GM12875 (cell line): ENCODE results near the gene IL17RD.

ENCODE experiments used
- H3K4me3 ChIP-seq: one replicate; pipeline ENCODE4 v1.5.1; 2011; ENCODE audit warnings: low read depth, low read length, control low read depth
- CTCF ChIP-seq: IDR thresholded peaks from 2 replicates; pipeline ENCODE4 v1.5.1; 2011; ENCODE audit warnings: low read depth, mild to moderate bottlenecking, control low read depth, inconsistent platforms, low read length, moderate library complexity, borderline replicate concordance; ENCODE audit not compliant: insufficient read depth

The IL17RD gene

GRCh38 chr3:57094575-57094974 is 70.6 kb downstream of the IL17RD start:
- no peak overlapping the region for H3K4me3 ChIP-seq
- no peak for TF ChIP-seq CTCF

DNA sequence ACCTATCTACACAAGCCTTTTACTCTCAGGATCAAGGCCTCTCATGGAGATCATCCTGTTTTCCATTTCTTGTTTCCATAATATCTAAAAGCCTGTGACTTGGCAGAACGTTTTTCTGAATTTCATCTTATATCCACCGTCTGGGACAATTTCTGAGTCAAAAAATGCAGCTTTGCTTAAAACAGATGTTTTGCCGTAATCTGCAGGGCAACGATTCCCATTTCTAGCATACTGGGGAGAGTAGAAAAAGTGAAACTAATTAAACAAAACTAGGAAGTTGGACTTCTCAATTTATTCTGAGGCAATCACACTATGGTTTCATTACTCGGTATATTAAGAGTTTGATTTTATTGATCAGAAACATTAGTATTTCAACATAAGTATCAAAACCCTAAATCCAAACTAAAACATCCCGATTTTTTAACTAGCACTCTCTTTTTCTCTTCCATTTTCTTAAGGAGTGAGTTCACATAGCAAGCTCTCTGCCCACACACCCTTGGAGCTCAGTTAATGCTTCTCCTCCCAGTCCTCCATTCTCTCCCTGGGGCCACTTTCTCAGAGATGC is 71.1 kb downstream of the IL17RD start:
- H3K4me3 ChIP-seq, result no peak overlapping the region
- TF ChIP-seq CTCF, result no peak

DNA sequence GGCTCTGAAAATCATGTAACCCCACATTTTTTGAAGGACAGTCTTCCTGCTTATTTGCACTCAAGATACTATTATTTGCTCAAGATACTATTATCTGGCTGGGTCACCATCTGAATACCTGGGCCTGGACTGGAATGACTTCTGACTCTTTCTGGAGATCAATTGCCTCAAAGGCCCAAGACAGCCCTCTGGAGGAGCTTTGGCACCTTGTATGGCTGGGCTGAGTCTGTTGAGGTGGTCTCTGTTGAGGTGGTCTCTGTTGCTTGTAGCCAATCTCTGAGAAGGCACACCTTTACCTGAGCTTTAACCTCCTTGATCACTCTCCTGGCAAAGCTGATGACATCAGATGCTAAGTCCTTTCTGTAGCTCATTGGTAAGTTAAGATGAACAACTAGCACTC is 71.7 kb downstream of the IL17RD start:
- H3K4me3 ChIP-seq, result no peak overlapping the region
- TF ChIP-seq CTCF, result no peak

- H3K4me3 ChIP-seq, result no peak overlapping the region
- TF ChIP-seq CTCF, result no peak
Measured at GRCh38 chr3:57091521-57092273, 73.5 kb downstream of the IL17RD start.

- no peak overlapping the region for H3K4me3 ChIP-seq
- no peak for TF ChIP-seq CTCF
Measured at GRCh38 chr3:57089043-57089442, 76.1 kb downstream of the IL17RD start.

GRCh38 chr3:57088503-57088902 is 76.7 kb downstream of the IL17RD start:
- TF ChIP-seq CTCF, result no peak
- H3K4me3 ChIP-seq, result no peak overlapping the region

- H3K4me3 ChIP-seq, result no peak overlapping the region
- TF ChIP-seq CTCF, result no peak
Measured at GRCh38 chr3:57087361-57088092, 77.6 kb downstream of the IL17RD start.
